ENCODE measurements around the gene ADCYAP1R1. TPM values are rescaled to one million over a fixed set of nuclear protein-coding genes. Genes with fewer than 3 reads are reported as not detected.

Gene ADCYAP1R1
- total and polyA plus RNA-seq, 2 donors (not counting 1 experiment from before 2014, with no cell fraction given) = not detected

DNA sequence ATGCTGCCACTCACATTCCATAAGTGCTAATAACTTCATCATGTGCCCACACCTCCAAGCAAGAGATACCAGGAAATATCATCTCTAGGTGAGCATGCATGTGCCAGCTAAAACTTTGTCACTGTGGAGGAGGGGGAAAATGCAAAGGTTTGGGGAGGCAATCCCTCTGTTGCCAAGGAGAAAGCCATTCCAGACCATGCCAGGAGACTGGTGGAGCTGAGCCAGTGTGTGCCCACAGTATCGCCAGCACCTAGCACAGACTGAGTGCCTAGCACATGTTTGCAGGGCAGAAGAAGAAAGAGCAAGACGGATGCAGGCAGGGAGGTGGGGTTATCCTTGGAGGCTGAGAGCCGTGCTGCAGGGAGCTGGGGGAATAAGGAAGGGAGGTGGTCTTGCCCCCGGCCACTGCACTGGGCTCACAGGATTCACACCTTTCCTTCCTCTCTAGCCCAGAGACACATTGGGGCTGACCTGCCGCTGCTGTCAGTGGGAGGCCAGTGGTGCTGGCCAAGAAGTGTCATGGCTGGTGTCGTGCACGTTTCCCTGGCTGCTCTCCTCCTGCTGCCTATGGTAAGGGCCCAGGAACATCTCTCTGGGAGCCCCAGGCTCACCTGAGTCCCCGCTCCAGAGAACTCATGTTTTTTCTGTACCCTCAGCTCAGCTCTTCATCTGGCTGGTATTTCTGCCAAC lies 10.8 kb downstream of the ADCYAP1R1 start:
- Histone ChIP-seq H3K9ac (ENCODE audit: low read length) (no peak overlapping the region), H2AFZ (ENCODE audit: insufficient read depth, low read depth, low read length, poor library complexity, severe bottlenecking) (no peak overlapping the region), H4K20me1 (ENCODE audit: control insufficient read depth, insufficient read depth, low read length, poor library complexity, severe bottlenecking) (no peaks in the 10 kb centered on the region), H3K27ac (ENCODE audit: low read length in 2 of 2) (no peak overlapping the region), H3K4me3 (ENCODE audit: control extremely low read depth in 1 of 5, extremely low read depth in 1 of 5, insufficient read depth in 1 of 5, low read depth in 2 of 5, low read length in 4 of 5) (no peak overlapping the region), H3K4me2 (replicated peaks; ENCODE audit: low read depth, low read length, poor library complexity, severe bottlenecking) (no peak overlapping the region), H3K79me2 (ENCODE audit: control insufficient read depth, insufficient read depth, low read length) (no peaks in the 10 kb centered on the region), H3K27me3 (replicated peaks in 1 of 4; ENCODE audit: control extremely low read depth in 1 of 4, control insufficient read depth in 3 of 4, insufficient read depth in 4 of 4, low read length in 3 of 4) (no peaks in the 10 kb centered on the region), H3K4me1 (ENCODE audit: control insufficient read depth in 2 of 2, insufficient read depth in 2 of 2, low read length in 2 of 2) (no peaks in the 10 kb centered on the region), H3K9me3 (ENCODE audit: control extremely low read depth in 1 of 3, control insufficient read depth in 2 of 3, insufficient read depth in 1 of 3, low read length in 2 of 3) (no peaks in the 10 kb centered on the region), H3K36me3 (replicated peaks in 1 of 2; ENCODE audit: control extremely low read depth in 1 of 2, control insufficient read depth in 1 of 2, extremely low read depth in 1 of 2, insufficient read depth in 2 of 2, low read length in 1 of 2) (no peaks in the 10 kb centered on the region)
- Mint-ChIP-seq H3K9me3 (ENCODE audit: insufficient read depth) (no peaks in the 10 kb centered on the region), H3K4me1 (no peaks in the 10 kb centered on the region), H3K27ac (no peak overlapping the region), H3K27me3 (peaks cover 3% of the 10 kb centered on the region), H3K4me3 (no peak overlapping the region)
- DNase-seq = no peak
- CTCF ChIA-PET = no interaction called here
- TF ChIP-seq EZH2 (IDR thresholded peaks at IDR 0.05; ENCODE audit: borderline replicate concordance, insufficient read depth, low read depth, low read length, poor library complexity, severe bottlenecking) = no peak
- TF ChIP-seq, protein P1, sequence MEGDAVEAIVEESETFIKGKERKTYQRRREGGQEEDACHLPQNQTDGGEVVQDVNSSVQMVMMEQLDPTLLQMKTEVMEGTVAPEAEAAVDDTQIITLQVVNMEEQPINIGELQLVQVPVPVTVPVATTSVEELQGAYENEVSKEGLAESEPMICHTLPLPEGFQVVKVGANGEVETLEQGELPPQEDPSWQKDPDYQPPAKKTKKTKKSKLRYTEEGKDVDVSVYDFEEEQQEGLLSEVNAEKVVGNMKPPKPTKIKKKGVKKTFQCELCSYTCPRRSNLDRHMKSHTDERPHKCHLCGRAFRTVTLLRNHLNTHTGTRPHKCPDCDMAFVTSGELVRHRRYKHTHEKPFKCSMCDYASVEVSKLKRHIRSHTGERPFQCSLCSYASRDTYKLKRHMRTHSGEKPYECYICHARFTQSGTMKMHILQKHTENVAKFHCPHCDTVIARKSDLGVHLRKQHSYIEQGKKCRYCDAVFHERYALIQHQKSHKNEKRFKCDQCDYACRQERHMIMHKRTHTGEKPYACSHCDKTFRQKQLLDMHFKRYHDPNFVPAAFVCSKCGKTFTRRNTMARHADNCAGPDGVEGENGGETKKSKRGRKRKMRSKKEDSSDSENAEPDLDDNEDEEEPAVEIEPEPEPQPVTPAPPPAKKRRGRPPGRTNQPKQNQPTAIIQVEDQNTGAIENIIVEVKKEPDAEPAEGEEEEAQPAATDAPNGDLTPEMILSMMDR (IDR thresholded peaks at IDR 0.05) = no peak
- POLR2A ChIA-PET = no interaction called here
- intact Hi-C loops (cut with micrococcal nuclease) = no loop called here
- no peak for ATAC-seq (ENCODE audit: low read depth)
- 86% methylated on average over 8 of the region's 8 CpGs for WGBS (ENCODE audit: insufficient coverage)

DNA sequence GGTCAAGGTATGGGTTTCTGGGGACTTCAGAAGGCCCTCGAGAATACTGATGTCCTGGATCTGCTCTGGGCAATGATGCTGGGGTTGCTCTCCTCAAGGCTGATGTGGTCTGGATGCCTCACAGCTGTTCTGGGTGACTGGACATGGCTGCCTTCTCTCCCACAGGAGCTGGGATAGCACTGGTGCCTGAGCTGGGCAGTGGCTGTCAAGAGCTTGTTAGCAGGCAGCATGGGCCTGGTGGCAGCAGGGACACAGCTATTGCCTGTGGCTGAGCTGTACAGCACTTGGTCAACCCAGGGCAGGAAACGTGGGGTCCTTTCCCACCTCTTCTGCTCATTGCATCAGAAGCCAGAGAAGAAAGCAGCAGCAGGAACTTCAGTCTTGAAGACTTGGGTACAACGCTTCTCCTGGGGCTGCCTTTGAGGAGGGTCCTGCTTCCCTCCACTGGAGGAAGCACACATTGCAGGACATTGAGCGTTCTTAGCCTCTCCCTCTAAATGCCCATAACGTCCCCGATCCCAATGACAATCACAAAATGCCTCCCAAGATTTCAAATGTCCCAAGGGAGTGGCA lies 13.0 kb downstream of the ADCYAP1R1 start:
- H2AFZ ChIP-seq (ENCODE audit: insufficient read depth, low read depth, low read length, poor library complexity, severe bottlenecking) = no peak overlapping the region
- H3K4me2 ChIP-seq (replicated peaks; ENCODE audit: low read depth, low read length, poor library complexity, severe bottlenecking) = no peak overlapping the region
- POLR2A ChIA-PET = no interaction called here
- H3K4me1 Mint-ChIP-seq = no peaks in the 10 kb centered on the region
- ATAC-seq (ENCODE audit: low read depth) (no peak), DNase-seq (no peak)
- CTCF ChIA-PET = no interaction called here
- TF ChIP-seq EZH2 (IDR thresholded peaks at IDR 0.05; ENCODE audit: borderline replicate concordance, insufficient read depth, low read depth, low read length, poor library complexity, severe bottlenecking) = no peak
- TF ChIP-seq, protein P1 (IDR thresholded peaks at IDR 0.05) = no peak
- H3K9ac ChIP-seq (ENCODE audit: low read length) = no peak overlapping the region
- no peaks in the 10 kb centered on the region for H3K27me3 ChIP-seq (replicated peaks in 1 of 4; ENCODE audit: control extremely low read depth in 1 of 4, control insufficient read depth in 3 of 4, insufficient read depth in 4 of 4, low read length in 3 of 4)
- no peak overlapping the region for H3K27ac ChIP-seq (ENCODE audit: low read length in 2 of 2)
- H3K36me3 ChIP-seq (replicated peaks in 1 of 2; ENCODE audit: control extremely low read depth in 1 of 2, control insufficient read depth in 1 of 2, extremely low read depth in 1 of 2, insufficient read depth in 2 of 2, low read length in 1 of 2) = no peaks in the 10 kb centered on the region
- intact Hi-C loops (cut with micrococcal nuclease) = no loop called here
- H3K4me3 Mint-ChIP-seq = no peak overlapping the region
- H3K27ac Mint-ChIP-seq = no peak overlapping the region
- 66% methylated on average over 6 of the region's 6 CpGs for WGBS (ENCODE audit: insufficient coverage)
- no peaks in the 10 kb centered on the region for H3K9me3 ChIP-seq (ENCODE audit: control extremely low read depth in 1 of 3, control insufficient read depth in 2 of 3, insufficient read depth in 1 of 3, low read length in 2 of 3)
- H4K20me1 ChIP-seq (ENCODE audit: control insufficient read depth, insufficient read depth, low read length, poor library complexity, severe bottlenecking) = no peaks in the 10 kb centered on the region
- H3K4me1 ChIP-seq (ENCODE audit: control insufficient read depth in 2 of 2, insufficient read depth in 2 of 2, low read length in 2 of 2) = no peaks in the 10 kb centered on the region
- H3K27me3 Mint-ChIP-seq = peaks cover 3% of the 10 kb centered on the region
- H3K4me3 ChIP-seq (ENCODE audit: control extremely low read depth in 1 of 5, extremely low read depth in 1 of 5, insufficient read depth in 1 of 5, low read depth in 2 of 5, low read length in 4 of 5) = no peak overlapping the region
- H3K79me2 ChIP-seq (ENCODE audit: control insufficient read depth, insufficient read depth, low read length) = no peaks in the 10 kb centered on the region
- H3K9me3 Mint-ChIP-seq (ENCODE audit: insufficient read depth) = no peaks in the 10 kb centered on the region
